Endothelial cell of umbilical vein (primary cell): ENCODE data around the gene HDAC9. TPM values are rescaled to one million over a fixed set of nuclear protein-coding genes. Genes with fewer than 3 reads are reported as not detected.

Experiments used
- BruUV-seq: library from RNA; stranded (reverse); fragments of 400-500 nt; replicated peaks from 2 replicates; lab custom pipeline; 2021; lab: Mats Ljungman, UMichigan
- CTCF ChIA-PET: fragments of 300-600, 350-600 bp; sonication (Branson Sonifier 250); formaldehyde crosslinking; loops from one replicate; lab custom pipeline; 2021; ENCODE audit warnings: antibody characterized with exemption, inconsistent platforms; lab: Charles Lee
- POLR2A ChIA-PET: fragments of 300-600, 350-600 bp; sonication (Branson Sonifier 250); formaldehyde crosslinking; loops from one replicate; lab custom pipeline; 2021; ENCODE audit warnings: antibody characterized with exemption, inconsistent platforms; lab: Charles Lee
- DNase-seq: peaks from one replicate; pipeline ENCODE4 v3.0.0-alpha.2; 2011; ENCODE audit warnings: low read depth, low spot score
- FAIRE-seq: peaks from 2 replicates; lab custom pipeline; 2011; peaks lifted over from hg19 to GRCh38; lab: Jason Lieb, UNC
- H2AFZ ChIP-seq: 2 replicates; pipeline ENCODE4 v1.6.0; 2012; ENCODE audit warnings: low read depth, low read length, control low read depth, inconsistent platforms
- H3K27ac ChIP-seq: 2 replicates; pipeline ENCODE4 v1.5.1; 2011; ENCODE audit warnings: low read depth, mild to moderate bottlenecking, control low read depth, low read length, moderate library complexity; ENCODE audit not compliant: insufficient read depth
- H3K27me3 ChIP-seq, 2 experiments: 2 replicates each; pipeline versions ENCODE4 v1.6.0 to v1.6.1; 2011; ENCODE audit warnings: low read length in 2 of 2, mixed read lengths in 1 of 2; ENCODE audit not compliant: control insufficient read depth in 2 of 2, insufficient read depth in 2 of 2
- H3K36me3 ChIP-seq, 2 experiments: 2 replicates in 1 of 2; 3 replicates in 1 of 2; pipeline ENCODE4 v1.5.1; 2011; ENCODE audit warnings: low read length in 2 of 2, mild to moderate bottlenecking in 1 of 2, moderate library complexity in 1 of 2; ENCODE audit not compliant: control insufficient read depth in 2 of 2, insufficient read depth in 2 of 2; ENCODE audit errors: extremely low read depth in 1 of 2
- H3K4me1 ChIP-seq: 3 replicates; pipeline ENCODE4 v1.5.1; 2011; ENCODE audit warnings: mild to moderate bottlenecking, low read length; ENCODE audit not compliant: control insufficient read depth, insufficient read depth; ENCODE audit errors: extremely low read depth
- H3K4me2 ChIP-seq: 2 replicates; pipeline ENCODE4 v1.6.1; 2011; ENCODE audit warnings: low read length, control low read depth, mixed read lengths; ENCODE audit not compliant: insufficient read depth
- H3K4me3 ChIP-seq, 3 experiments: fragments of 200-600 bp in 1 of 3; sonication (generic), shearing (Covaris generic) in 1 of 3; replicated peaks in 1 of 3; 2 replicates each; pipeline ENCODE4 v1.5.1; 2011 to 2016; ENCODE audit warnings: control low read depth in 3 of 3, low read length in 3 of 3, mild to moderate bottlenecking in 2 of 3, inconsistent platforms in 1 of 3, low read depth in 1 of 3, moderate library complexity in 1 of 3; ENCODE audit not compliant: insufficient read depth in 1 of 3
- H3K79me2 ChIP-seq: 2 replicates; pipeline ENCODE4 v1.6.0; 2012; ENCODE audit warnings: low read length, inconsistent platforms; ENCODE audit not compliant: control insufficient read depth, insufficient read depth
- H3K9ac ChIP-seq: replicated peaks from 2 replicates; pipeline ENCODE3; 2011; ENCODE audit warnings: low read length, control low read depth; ENCODE audit not compliant: insufficient read depth; ENCODE audit errors: extremely low read depth
- H3K9me1 ChIP-seq: replicated peaks from 3 replicates; pipeline ENCODE4 v1.6.0; 2011; ENCODE audit warnings: mild to moderate bottlenecking, low read length; ENCODE audit not compliant: control insufficient read depth, insufficient read depth; ENCODE audit errors: extremely low read depth
- H3K9me3 ChIP-seq: replicated peaks from 2 replicates; pipeline ENCODE4 v1.5.1; 2012; ENCODE audit warnings: low read length, inconsistent platforms; ENCODE audit not compliant: control insufficient read depth, insufficient read depth
- H4K20me1 ChIP-seq: replicated peaks from 2 replicates; pipeline ENCODE3; 2011; ENCODE audit warnings: mild to moderate bottlenecking, low read length; ENCODE audit not compliant: control insufficient read depth, insufficient read depth; ENCODE audit errors: extremely low read depth
- EZH2 ChIP-seq: IDR thresholded peaks from 2 replicates; pipeline ENCODE4 v1.6.1; 2012; ENCODE audit warnings: borderline replicate concordance, low read depth, mild to moderate bottlenecking, moderate library complexity, low read length, inconsistent platforms; ENCODE audit not compliant: severe bottlenecking
- FOS ChIP-seq: IDR thresholded peaks from 2 replicates; pipeline ENCODE4 v1.6.1; 2011; ENCODE audit warnings: mild to moderate bottlenecking, low read length, moderate library complexity, borderline replicate concordance; ENCODE audit not compliant: insufficient read depth
- GATA2 ChIP-seq: IDR thresholded peaks from 2 replicates; pipeline ENCODE4 v1.7.0; 2011; ENCODE audit warnings: low read depth, mild to moderate bottlenecking, moderate library complexity, mixed read lengths, low read length; ENCODE audit not compliant: insufficient read length, insufficient read depth
- JUN ChIP-seq: IDR thresholded peaks from 2 replicates; pipeline ENCODE4 v1.6.1; 2011; ENCODE audit warnings: borderline replicate concordance, low read depth; ENCODE audit not compliant: insufficient read length, insufficient read depth
- MYC ChIP-seq: IDR thresholded peaks from one replicate; pipeline ENCODE4 v1.6.1; 2011; ENCODE audit warnings: mild to moderate bottlenecking, low read depth, low read length
- POLR2A ChIP-seq: IDR thresholded peaks from 2 replicates; pipeline ENCODE4 v1.6.1; 2012; ENCODE audit warnings: low read depth, mild to moderate bottlenecking, control low read depth, low read length
- POLR2AphosphoS5 ChIP-seq: IDR thresholded peaks from 2 replicates; pipeline ENCODE4 v1.6.1; 2012; ENCODE audit warnings: low read depth, mild to moderate bottlenecking, control low read depth, low read length, moderate library complexity; ENCODE audit not compliant: insufficient read depth
- dilution Hi-C: fragments of 300-500 bp; cut with MboI; formaldehyde crosslinking; loops from one replicate; pipeline ENCODE4 v1.15.0; 2019; ENCODE audit warnings: low sequenced_read_pairs; ENCODE audit not compliant: extremely low pct_ligation_motif_present
- intact Hi-C: fragments of 100-400 bp; cut with micrococcal nuclease; formaldehyde crosslinking; loops from one replicate; pipeline ENCODE4 v1.10.0; 2022
- polyA plus RNA-seq, 4 experiments: library from polyadenylated mRNA; depleted of rRNA in 3 of 4; stranded (reverse) in 3 of 4; unstranded in 1 of 4; fragments of >200 nt; gene quantifications; 2 replicates each; pipeline versions ENCODE4 v1.2.1 to v1.2.3, GENCODE V29; 2011 to 2012; ENCODE audit warnings: missing spikeins in 1 of 4
- total RNA-seq: library from RNA; stranded (reverse); gene quantifications from 2 replicates; pipeline ENCODE4 v1.2.3, GENCODE V29; 2021
- TF ChIP-seq, protein P1 (sequence below), 2 donors: IDR thresholded peaks; 1 replicate in 1 of 2; 2 replicates in 1 of 2; pipeline ENCODE4 v1.5.1; 2011; ENCODE audit warnings: low read length in 2 of 2, mild to moderate bottlenecking in 2 of 2, moderate library complexity in 2 of 2, control low read depth in 1 of 2, inconsistent platforms in 1 of 2, low read depth in 1 of 2; ENCODE audit not compliant: insufficient read depth in 1 of 2; ENCODE audit errors: extremely low read depth in 1 of 2
- TF ChIP-seq, protein P2 (sequence below): IDR thresholded peaks from 2 replicates; pipeline ENCODE4 v1.6.1; 2011; ENCODE audit not compliant: insufficient read depth, insufficient read length

The HDAC9 gene
- total and polyA plus RNA-seq, 2 donors (not counting 3 experiments of a cell fraction or from before 2014, with no cell fraction given): 1.8 to 11.6 TPM

DNA sequence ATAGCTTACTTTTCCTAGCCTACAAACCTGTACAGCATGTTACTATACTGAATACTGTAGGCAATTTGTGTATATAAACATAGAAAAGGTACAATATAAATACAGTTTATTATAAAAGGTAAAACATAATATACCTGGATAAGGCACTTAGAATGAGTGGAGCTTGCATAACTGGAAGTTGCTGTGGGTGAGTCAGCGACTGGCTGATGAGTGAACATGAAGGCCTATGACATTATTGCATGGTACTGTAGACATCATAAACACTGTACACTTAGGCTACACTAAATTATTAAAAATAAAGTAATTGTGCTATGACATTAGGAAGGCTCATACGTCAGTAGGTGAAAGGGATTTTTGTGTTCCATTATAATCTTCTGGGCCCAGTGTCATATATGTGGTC lies 228.8 kb downstream of the HDAC9 start:
- no peaks in the 10 kb centered on the region for H3K27me3 ChIP-seq
- peaks cover 3% of the 10 kb centered on the region for H3K9me1 ChIP-seq
- H3K27ac ChIP-seq: no peak overlapping the region
- H3K79me2 ChIP-seq: no peaks in the 10 kb centered on the region
- ChIA-PET CTCF (interaction anchor here (0.6 kb wide), 1 partner anchor 1258 kb away, joined by 3 read pairs; no protein-coding TSS in a partner anchor), POLR2A (no interaction called here)
- H3K9me3 ChIP-seq: no peaks in the 10 kb centered on the region
- H2AFZ ChIP-seq: no peak overlapping the region
- H3K36me3 ChIP-seq: no peaks in the 10 kb centered on the region
- dilution Hi-C loops (no loop called here), intact Hi-C loops (no loop called here)
- no peak overlapping the region for H3K4me3 ChIP-seq
- FAIRE-seq (no peak), DNase-seq (no peak)
- H3K9ac ChIP-seq: no peak overlapping the region
- no TSS peak for BruUV-seq
- no peaks in the 10 kb centered on the region for H4K20me1 ChIP-seq
- H3K4me2 ChIP-seq: no peak overlapping the region
- H3K4me1 ChIP-seq: peaks cover 4% of the 10 kb centered on the region
- no peak for TF ChIP-seq GATA2
- no peak for TF ChIP-seq EZH2
- no peak for TF ChIP-seq POLR2A
- no peak for TF ChIP-seq FOS
- no peak for TF ChIP-seq JUN
- TF ChIP-seq, protein P1, sequence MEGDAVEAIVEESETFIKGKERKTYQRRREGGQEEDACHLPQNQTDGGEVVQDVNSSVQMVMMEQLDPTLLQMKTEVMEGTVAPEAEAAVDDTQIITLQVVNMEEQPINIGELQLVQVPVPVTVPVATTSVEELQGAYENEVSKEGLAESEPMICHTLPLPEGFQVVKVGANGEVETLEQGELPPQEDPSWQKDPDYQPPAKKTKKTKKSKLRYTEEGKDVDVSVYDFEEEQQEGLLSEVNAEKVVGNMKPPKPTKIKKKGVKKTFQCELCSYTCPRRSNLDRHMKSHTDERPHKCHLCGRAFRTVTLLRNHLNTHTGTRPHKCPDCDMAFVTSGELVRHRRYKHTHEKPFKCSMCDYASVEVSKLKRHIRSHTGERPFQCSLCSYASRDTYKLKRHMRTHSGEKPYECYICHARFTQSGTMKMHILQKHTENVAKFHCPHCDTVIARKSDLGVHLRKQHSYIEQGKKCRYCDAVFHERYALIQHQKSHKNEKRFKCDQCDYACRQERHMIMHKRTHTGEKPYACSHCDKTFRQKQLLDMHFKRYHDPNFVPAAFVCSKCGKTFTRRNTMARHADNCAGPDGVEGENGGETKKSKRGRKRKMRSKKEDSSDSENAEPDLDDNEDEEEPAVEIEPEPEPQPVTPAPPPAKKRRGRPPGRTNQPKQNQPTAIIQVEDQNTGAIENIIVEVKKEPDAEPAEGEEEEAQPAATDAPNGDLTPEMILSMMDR (IDR thresholded peaks at IDR 0.05; ENCODE audit: extremely low read depth in 1 of 2, insufficient read depth in 1 of 2, low read depth in 1 of 2, low read length in 2 of 2): no peak
- TF ChIP-seq, protein P2, sequence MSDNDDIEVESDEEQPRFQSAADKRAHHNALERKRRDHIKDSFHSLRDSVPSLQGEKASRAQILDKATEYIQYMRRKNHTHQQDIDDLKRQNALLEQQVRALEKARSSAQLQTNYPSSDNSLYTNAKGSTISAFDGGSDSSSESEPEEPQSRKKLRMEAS: no peak
- no peak for TF ChIP-seq MYC
- TF ChIP-seq POLR2AphosphoS5: no peak
